Vagina (tissue), 2 donors: ENCODE measurements around the gene KIAA1549. TPM values are rescaled to one million over a fixed set of nuclear protein-coding genes. Genes with fewer than 3 reads are reported as not detected.
"Not testable (repeated sequence)": the region's sequence is repeated elsewhere in the genome, so short reads cannot be mapped to it uniquely, and the experiment has no call there.

Experiments used
- DNase-seq, 2 donors: peaks; one replicate each; pipeline ENCODE4 v3.0.0-alpha.2; 2017; ENCODE audit errors: extremely low spot score in 2 of 2
- H3K27ac ChIP-seq: fragments of 200-600 bp; sonication (generic); one replicate; pipeline ENCODE4 v1.5.1; 2019
- H3K27me3 ChIP-seq: fragments of 200-600 bp; sonication (generic); one replicate; pipeline ENCODE4 v1.5.1; 2019
- H3K36me3 ChIP-seq, 2 donors: fragments of 200-600 bp; sonication (generic); one replicate each; pipeline ENCODE4 v1.5.1; 2017 to 2019
- H3K4me1 ChIP-seq: fragments of 200-600 bp; sonication (generic); one replicate; pipeline ENCODE4 v1.5.1; 2019
- H3K4me3 ChIP-seq, 2 donors: fragments of 200-600 bp; sonication (generic); 1 replicate in 1 of 2; 2 replicates in 1 of 2; pipeline ENCODE4 v1.5.1; 2016 to 2019
- H3K9me3 ChIP-seq: fragments of 200-600 bp; sonication (generic); one replicate; pipeline ENCODE4 v1.5.1; 2019
- POLR2A ChIP-seq, 2 donors: fragments of 450-650 bp; IDR thresholded peaks; one replicate each; pipeline ENCODE4 v1.6.1; 2017; ENCODE audit warnings: antibody characterized with exemption in 2 of 2, mild to moderate bottlenecking in 2 of 2, moderate library complexity in 2 of 2
- POLR2AphosphoS5 ChIP-seq, 2 donors: sonication (generic); formaldehyde crosslinking; IDR thresholded peaks; one replicate each; pipeline ENCODE4 v1.9.0; 2017; ENCODE audit warnings: antibody characterized with exemption in 2 of 2, mild to moderate bottlenecking in 2 of 2, low read depth in 1 of 2; ENCODE audit not compliant: insufficient read depth in 1 of 2
- intact Hi-C: fragments of 100-400 bp; cut with DNase I; formaldehyde crosslinking; loops from one replicate; pipeline ENCODE4 v1.15.1; 2023
- total RNA-seq: library from RNA; depleted of rRNA; stranded (reverse); fragments of >200 nt; gene quantifications from one replicate; pipeline ENCODE4 v1.2.3, GENCODE V29; 2016
- TF ChIP-seq, protein P1 (sequence below), 3 experiments: fragments of 450-650 bp in 2 of 3; fragments of 200-600 bp in 1 of 3; sonication (generic) in 1 of 3; IDR thresholded peaks; one replicate each; pipeline ENCODE4 v1.5.1; 2017 to 2019; ENCODE audit warnings: antibody characterized with exemption in 3 of 3, mild to moderate bottlenecking in 2 of 3, moderate library complexity in 2 of 3

The KIAA1549 gene
- total RNA-seq, 1 donor from 2014 or later, result 2.9 TPM

DNA sequence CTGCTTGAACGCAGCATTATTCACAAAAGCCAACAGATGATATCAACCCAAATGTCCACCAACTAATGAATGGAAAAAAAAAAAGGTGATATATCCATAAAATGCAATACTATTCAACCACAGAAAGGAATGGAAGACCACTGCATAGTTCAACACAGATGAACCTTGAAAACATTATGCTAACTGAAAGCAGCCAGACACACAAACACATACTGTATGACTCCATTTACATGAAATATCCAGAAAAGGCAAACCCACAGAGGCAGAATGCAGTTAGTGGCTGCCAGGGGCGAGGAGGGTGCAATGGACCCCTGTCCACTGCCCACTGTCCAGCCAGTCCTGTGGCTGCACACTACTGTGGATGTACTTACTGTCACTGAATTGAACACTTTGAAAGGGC is 36.6 kb downstream of the KIAA1549 start:
- TF ChIP-seq POLR2AphosphoS5 (IDR thresholded peaks at IDR 0.05; ENCODE audit: insufficient read depth in 1 of 2, low read depth in 1 of 2) (no peak), POLR2A (IDR thresholded peaks at IDR 0.05) (no peak)
- TF ChIP-seq, protein P1, sequence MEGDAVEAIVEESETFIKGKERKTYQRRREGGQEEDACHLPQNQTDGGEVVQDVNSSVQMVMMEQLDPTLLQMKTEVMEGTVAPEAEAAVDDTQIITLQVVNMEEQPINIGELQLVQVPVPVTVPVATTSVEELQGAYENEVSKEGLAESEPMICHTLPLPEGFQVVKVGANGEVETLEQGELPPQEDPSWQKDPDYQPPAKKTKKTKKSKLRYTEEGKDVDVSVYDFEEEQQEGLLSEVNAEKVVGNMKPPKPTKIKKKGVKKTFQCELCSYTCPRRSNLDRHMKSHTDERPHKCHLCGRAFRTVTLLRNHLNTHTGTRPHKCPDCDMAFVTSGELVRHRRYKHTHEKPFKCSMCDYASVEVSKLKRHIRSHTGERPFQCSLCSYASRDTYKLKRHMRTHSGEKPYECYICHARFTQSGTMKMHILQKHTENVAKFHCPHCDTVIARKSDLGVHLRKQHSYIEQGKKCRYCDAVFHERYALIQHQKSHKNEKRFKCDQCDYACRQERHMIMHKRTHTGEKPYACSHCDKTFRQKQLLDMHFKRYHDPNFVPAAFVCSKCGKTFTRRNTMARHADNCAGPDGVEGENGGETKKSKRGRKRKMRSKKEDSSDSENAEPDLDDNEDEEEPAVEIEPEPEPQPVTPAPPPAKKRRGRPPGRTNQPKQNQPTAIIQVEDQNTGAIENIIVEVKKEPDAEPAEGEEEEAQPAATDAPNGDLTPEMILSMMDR (IDR thresholded peaks at IDR 0.05), result no peak
- intact Hi-C loops, result no loop called here
- no peak for DNase-seq
- no peaks in the 10 kb centered on the region for H3K36me3 ChIP-seq
- no peaks in the 10 kb centered on the region for H3K4me1 ChIP-seq
- no peak overlapping the region for H3K27ac ChIP-seq
- no peak overlapping the region for H3K4me3 ChIP-seq
- H3K9me3 ChIP-seq, result no peaks in the 10 kb centered on the region
- H3K27me3 ChIP-seq, result no peaks in the 10 kb centered on the region

DNA sequence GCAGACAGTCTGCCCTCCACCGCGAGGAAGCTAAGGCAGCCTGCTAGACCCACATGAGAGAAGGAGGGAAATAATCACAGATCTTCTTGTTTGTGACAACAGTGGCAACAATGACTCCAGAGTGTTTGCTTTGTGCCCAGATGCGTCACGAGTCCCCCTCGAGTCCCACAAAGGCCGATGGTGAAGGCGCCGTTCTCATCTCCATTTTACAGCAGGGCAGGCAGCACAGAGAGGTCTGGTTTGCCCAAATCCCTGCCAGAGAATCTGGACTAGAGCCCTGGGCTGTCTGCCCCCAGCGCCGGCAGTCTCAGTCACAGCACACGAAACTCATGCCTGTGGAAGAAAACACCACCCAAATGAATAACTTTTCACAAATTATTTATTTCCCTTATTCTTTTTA is 38.1 kb downstream of the KIAA1549 start:
- intact Hi-C loops, result no loop called here
- Histone ChIP-seq H3K27me3 (no peaks in the 10 kb centered on the region), H3K9me3 (no peaks in the 10 kb centered on the region), H3K4me1 (no peaks in the 10 kb centered on the region), H3K27ac (no peak overlapping the region), H3K4me3 (no peak overlapping the region), H3K36me3 (no peaks in the 10 kb centered on the region)
- no peak for TF ChIP-seq POLR2A (IDR thresholded peaks at IDR 0.05)
- TF ChIP-seq POLR2AphosphoS5 (IDR thresholded peaks at IDR 0.05; ENCODE audit: insufficient read depth in 1 of 2, low read depth in 1 of 2), result no peak
- TF ChIP-seq, protein P1 (IDR thresholded peaks at IDR 0.05), result no peak
- DNase-seq, result no peak

DNA sequence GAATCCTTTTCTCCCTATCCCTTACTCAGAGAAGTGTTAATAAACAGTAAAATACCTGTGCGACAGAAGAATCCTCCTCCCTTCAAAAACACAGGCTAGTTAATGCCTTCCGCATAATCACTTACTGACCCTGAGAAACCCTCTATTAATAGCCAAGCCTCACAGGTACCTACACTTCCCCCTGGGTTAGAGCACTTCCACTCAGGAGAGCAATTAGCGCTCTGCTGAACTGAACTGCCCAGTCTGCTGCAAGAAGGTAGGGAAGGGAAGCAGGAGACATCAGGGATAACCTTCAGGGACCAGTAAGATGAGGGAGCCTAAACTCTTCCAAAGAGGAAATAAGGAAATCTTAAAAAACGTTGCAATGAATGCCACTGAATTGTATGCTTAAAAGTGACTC is 39.6 kb downstream of the KIAA1549 start:
- intact Hi-C loops, result no loop called here
- TF ChIP-seq POLR2AphosphoS5 (IDR thresholded peaks at IDR 0.05; ENCODE audit: insufficient read depth in 1 of 2, low read depth in 1 of 2) (no peak), POLR2A (IDR thresholded peaks at IDR 0.05) (no peak)
- TF ChIP-seq, protein P1 (IDR thresholded peaks at IDR 0.05), result no peak

DNA sequence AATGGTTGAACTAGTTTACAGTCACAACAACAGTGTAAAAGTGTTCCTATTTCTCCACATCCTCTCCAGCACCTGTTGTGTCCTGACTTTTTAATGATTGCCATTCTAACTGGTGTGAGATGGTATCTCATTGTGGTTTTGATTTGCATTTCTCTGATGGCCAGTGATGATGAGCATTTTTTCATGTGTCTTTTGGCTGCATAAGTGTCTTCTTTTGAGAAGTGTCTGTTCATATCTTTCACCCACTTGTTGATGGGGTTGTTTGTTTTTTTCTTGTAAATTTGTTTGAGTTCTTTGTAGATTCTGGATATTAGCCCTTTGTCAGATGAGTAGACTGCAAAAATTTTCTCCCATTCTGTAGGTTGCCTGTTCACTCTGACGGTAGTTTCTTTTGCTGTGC is 40.6 kb downstream of the KIAA1549 start:
- H3K27me3 ChIP-seq, H3K9me3 ChIP-seq, H3K4me1 ChIP-seq, DNase-seq, H3K27ac ChIP-seq, H3K4me3 ChIP-seq, intact Hi-C loops, H3K36me3 ChIP-seq: not testable (repeated sequence)

More for the DNA sequence above, 39.6 kb downstream of the KIAA1549 start:
- H3K4me1 ChIP-seq, result no peaks in the 10 kb centered on the region
- no peak for DNase-seq
- H3K36me3 ChIP-seq, result no peaks in the 10 kb centered on the region
- no peak overlapping the region for H3K4me3 ChIP-seq
- no peak overlapping the region for H3K27ac ChIP-seq
- H3K27me3 ChIP-seq, result no peaks in the 10 kb centered on the region
- H3K9me3 ChIP-seq, result no peaks in the 10 kb centered on the region

DNA sequence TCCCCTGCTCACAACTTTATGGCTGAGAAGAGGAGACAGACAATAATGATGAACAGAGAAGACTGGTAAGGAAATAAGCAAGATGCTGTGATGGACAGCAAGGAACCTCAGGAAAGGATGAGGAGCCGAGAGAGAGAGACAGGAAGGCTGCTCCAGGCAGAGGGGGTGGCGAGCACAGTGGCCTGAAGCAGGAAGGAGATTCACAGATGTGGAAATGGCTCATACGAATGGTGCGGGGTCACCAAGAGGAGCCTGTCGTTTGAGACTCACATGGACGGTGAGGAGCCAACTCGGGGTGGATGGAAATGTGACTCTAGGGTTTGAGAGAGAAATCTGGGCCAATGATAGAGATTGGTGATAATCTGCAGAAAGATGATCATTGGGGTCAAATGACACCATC is 43.7 kb downstream of the KIAA1549 start:
- Histone ChIP-seq H3K9me3 (no peaks in the 10 kb centered on the region), H3K27ac (no peak overlapping the region), H3K36me3 (no peaks in the 10 kb centered on the region), H3K4me3 (no peak overlapping the region), H3K4me1 (peaks cover 4% of the 10 kb centered on the region), H3K27me3 (no peaks in the 10 kb centered on the region)
- intact Hi-C loops, result no loop called here
- TF ChIP-seq POLR2AphosphoS5 (IDR thresholded peaks at IDR 0.05; ENCODE audit: insufficient read depth in 1 of 2, low read depth in 1 of 2) (no peak), POLR2A (IDR thresholded peaks at IDR 0.05) (no peak)
- TF ChIP-seq, protein P1 (IDR thresholded peaks at IDR 0.05), result no peak
- DNase-seq, result no peak
